ENCODE data around the gene TNIK.
"Not testable (repeated sequence)": the region's sequence is repeated elsewhere in the genome, so short reads cannot be mapped to it uniquely, and the experiment has no call there.

TNIK gene

GRCh38 chr3:171380711-171381425, 79.3 kb downstream of the TNIK start:
- no peak for DNase-seq

GRCh38 chr3:171379961-171380483, 80.2 kb downstream of the TNIK start:
- DNase-seq, result no peak

- DNase-seq, result no peak
These were observed 80.9 kb downstream of the TNIK start for GRCh38 chr3:171379281-171379680.

GRCh38 chr3:171378586-171378985, 81.6 kb downstream of the TNIK start:
- DNase-seq, result no peak

GRCh38 chr3:171377859-171378258, 82.3 kb downstream of the TNIK start:
- no peak for DNase-seq

GRCh38 chr3:171376596-171376947, 83.6 kb downstream of the TNIK start:
- DNase-seq, result no peak

GRCh38 chr3:171375666-171376595, 84.3 kb downstream of the TNIK start:
- no peak for DNase-seq

- DNase-seq, result no peak
These were observed 85.4 kb downstream of the TNIK start for GRCh38 chr3:171374661-171375285.

GRCh38 chr3:171374260-171374659, 85.9 kb downstream of the TNIK start:
- no peak for DNase-seq

GRCh38 chr3:171373711-171374110, 86.5 kb downstream of the TNIK start:
- no peak for DNase-seq

GRCh38 chr3:171372694-171373093, 87.5 kb downstream of the TNIK start:
- no peak for DNase-seq

- no peak for DNase-seq
These were observed 88.9 kb downstream of the TNIK start for GRCh38 chr3:171371354-171371753.

GRCh38 chr3:171369156-171369555, 91.0 kb downstream of the TNIK start:
- no peak for DNase-seq

GRCh38 chr3:171366738-171367137, 93.5 kb downstream of the TNIK start:
- not testable (repeated sequence) for DNase-seq

GRCh38 chr3:171366043-171366442, 94.2 kb downstream of the TNIK start:
- DNase-seq, result no peak

- no peak for DNase-seq
These were observed 94.7 kb downstream of the TNIK start for GRCh38 chr3:171365489-171365888.

GRCh38 chr3:171364500-171364899, 95.7 kb downstream of the TNIK start:
- no peak for DNase-seq

GRCh38 chr3:171363202-171363601, 97.0 kb downstream of the TNIK start:
- no peak for DNase-seq

GRCh38 chr3:171362575-171362974, 97.6 kb downstream of the TNIK start:
- DNase-seq, result no peak

- DNase-seq, result no peak
These were observed 101.4 kb downstream of the TNIK start for GRCh38 chr3:171358881-171359198.

- no peak for DNase-seq
These were observed 101.9 kb downstream of the TNIK start for GRCh38 chr3:171358181-171358880.

- no peak for DNase-seq
These were observed 102.5 kb downstream of the TNIK start for GRCh38 chr3:171357721-171358120.

- DNase-seq, result no peak
These were observed 104.0 kb downstream of the TNIK start for GRCh38 chr3:171356251-171356650.

Measured in GF-D8 (cell line).